ENCODE data around the gene COX6A1. TPM values are rescaled to one million over a fixed set of nuclear protein-coding genes. Genes with fewer than 3 reads are reported as not detected.
A peak's percentile ranks its signal among the peaks of the same experiment; 100 is the strongest.

Gene COX6A1
- polyA plus RNA-seq, 1 donor from 2014 or later = 2,017 TPM

GRCh38 chr12:120439646-120440247 is 1.8 kb downstream of the COX6A1 start:
- Histone ChIP-seq H3K9me3 (ENCODE audit: low read length) (no peaks in the 10 kb centered on the region), H2AFZ (ENCODE audit: low read depth, low read length) (no peak overlapping the region), H4K20me1 (ENCODE audit: insufficient read depth) (no peaks in the 10 kb centered on the region), H3F3A (ENCODE audit: insufficient read depth, low read length, poor library complexity, severe bottlenecking) (no peaks in the 10 kb centered on the region), H3K9me2 (ENCODE audit: insufficient read depth, low read length) (no peaks in the 10 kb centered on the region), H3K27ac (ENCODE audit: low read length) (no peak overlapping the region), H3K4me2 (ENCODE audit: low read length) (peak overlapping the region; percentile 84), H3K27me3 (ENCODE audit: insufficient read depth, low read depth, low read length) (no peaks in the 10 kb centered on the region), H3K79me2 (replicated peaks; ENCODE audit: insufficient read depth, low read length) (peaks cover 31% of the 10 kb centered on the region), H3K4me3 (ENCODE audit: low read length) (peak overlapping the region; percentile 82), H3K9ac (ENCODE audit: low read length) (peak overlapping the region; percentile 9), H3K36me3 (ENCODE audit: insufficient read depth, low read length) (no peaks in the 10 kb centered on the region)
- no peak for TF ChIP-seq POLR2AphosphoS5 (IDR thresholded peaks at IDR 0.05)
- TF ChIP-seq EP300 (conservative IDR thresholded peaks at IDR 0.05; ENCODE audit: poor library complexity, severe bottlenecking) = no peak
- no peak for TF ChIP-seq SMC3 (conservative IDR thresholded peaks at IDR 0.05; ENCODE audit: poor library complexity)
- no peak for TF ChIP-seq TAF1 (IDR thresholded peaks at IDR 0.05; ENCODE audit: low read depth)
- TF ChIP-seq RAD21 (conservative IDR thresholded peaks at IDR 0.05) = peak; percentile 51
- TF ChIP-seq REST (IDR thresholded peaks at IDR 0.05; ENCODE audit: borderline replicate concordance) = no peak
- TF ChIP-seq MXI1 (conservative IDR thresholded peaks at IDR 0.05; ENCODE audit: poor library complexity, severe bottlenecking) = no peak
- peak; percentile 62 for TF ChIP-seq CTCF (IDR thresholded peaks at IDR 0.05; ENCODE audit: poor library complexity, severe bottlenecking)
- no peak for TF ChIP-seq EZH2 (IDR thresholded peaks at IDR 0.05; ENCODE audit: borderline replicate concordance, insufficient read depth, low read length, poor library complexity, severe bottlenecking)

GRCh38 chr12:120444676-120445075 is 6.8 kb downstream of the COX6A1 start:
- peak overlapping the region; percentile 93 for H3K9ac ChIP-seq (ENCODE audit: low read length)
- H3K36me3 ChIP-seq (ENCODE audit: insufficient read depth, low read length) = no peaks in the 10 kb centered on the region
- H4K20me1 ChIP-seq (ENCODE audit: insufficient read depth) = no peaks in the 10 kb centered on the region
- H3F3A ChIP-seq (ENCODE audit: insufficient read depth, low read length, poor library complexity, severe bottlenecking) = no peaks in the 10 kb centered on the region
- no peaks in the 10 kb centered on the region for H3K9me3 ChIP-seq (ENCODE audit: low read length)
- TF ChIP-seq MXI1 (conservative IDR thresholded peaks at IDR 0.05; ENCODE audit: poor library complexity, severe bottlenecking) (no peak), TAF1 (IDR thresholded peaks at IDR 0.05; ENCODE audit: low read depth) (no peak), RAD21 (conservative IDR thresholded peaks at IDR 0.05) (no peak), POLR2AphosphoS5 (IDR thresholded peaks at IDR 0.05) (no peak), CTCF (IDR thresholded peaks at IDR 0.05; ENCODE audit: poor library complexity, severe bottlenecking) (no peak), REST (IDR thresholded peaks at IDR 0.05; ENCODE audit: borderline replicate concordance) (no peak), EP300 (conservative IDR thresholded peaks at IDR 0.05; ENCODE audit: poor library complexity, severe bottlenecking) (no peak), EZH2 (IDR thresholded peaks at IDR 0.05; ENCODE audit: borderline replicate concordance, insufficient read depth, low read length, poor library complexity, severe bottlenecking) (no peak), SMC3 (conservative IDR thresholded peaks at IDR 0.05; ENCODE audit: poor library complexity) (no peak)
- no peak overlapping the region for H3K4me2 ChIP-seq (ENCODE audit: low read length)
- H3K9me2 ChIP-seq (ENCODE audit: insufficient read depth, low read length) = no peaks in the 10 kb centered on the region
- no peak overlapping the region for H2AFZ ChIP-seq (ENCODE audit: low read depth, low read length)
- no peak overlapping the region for H3K27ac ChIP-seq (ENCODE audit: low read length)
- H3K27me3 ChIP-seq (ENCODE audit: insufficient read depth, low read depth, low read length) = no peaks in the 10 kb centered on the region
- H3K4me3 ChIP-seq (ENCODE audit: low read length) = peak overlapping the region; percentile 100
- peaks cover 44% of the 10 kb centered on the region for H3K79me2 ChIP-seq (replicated peaks; ENCODE audit: insufficient read depth, low read length)

All from neural cell (in vitro differentiated cells).